Activated naive CD8-positive, alpha-beta T cell treated with anti-CD3 and anti-CD28 coated beads, Interleukin-2, amount 50 U/mL, for 24 hours (primary cell): ENCODE measurements around the gene SDF2L1.
"Not testable (repeated sequence)": the region's sequence is repeated elsewhere in the genome, so short reads cannot be mapped to it uniquely, and the experiment has no call there.

Experiments
- ATAC-seq: fragments of 150-1000 bp; cut with Tn5 transposase; one replicate; pipeline ENCODE4 v1.10.0; 2021
- DNase-seq: peaks from one replicate; pipeline ENCODE4 v3.0.0; 2021
- H3K27ac Mint-ChIP-seq: one replicate; pipeline ENCODE4 v1.8.0; 2021; ENCODE audit warnings: mild to moderate bottlenecking, mixed read lengths
- H3K27me3 Mint-ChIP-seq: one replicate; pipeline ENCODE4 v1.8.0; 2021; ENCODE audit warnings: mixed read lengths
- H3K36me3 Mint-ChIP-seq: one replicate; pipeline ENCODE4 v1.8.0; 2021; ENCODE audit warnings: low read depth, mixed read lengths
- H3K4me1 Mint-ChIP-seq: one replicate; pipeline ENCODE4 v1.8.0; 2021; ENCODE audit warnings: mixed read lengths
- H3K4me3 Mint-ChIP-seq: one replicate; pipeline ENCODE4 v1.8.0; 2021; ENCODE audit warnings: mild to moderate bottlenecking, moderate library complexity, mixed read lengths
- H3K9me3 Mint-ChIP-seq: one replicate; pipeline ENCODE4 v1.8.0; 2021; ENCODE audit warnings: mixed read lengths

Gene SDF2L1

DNA sequence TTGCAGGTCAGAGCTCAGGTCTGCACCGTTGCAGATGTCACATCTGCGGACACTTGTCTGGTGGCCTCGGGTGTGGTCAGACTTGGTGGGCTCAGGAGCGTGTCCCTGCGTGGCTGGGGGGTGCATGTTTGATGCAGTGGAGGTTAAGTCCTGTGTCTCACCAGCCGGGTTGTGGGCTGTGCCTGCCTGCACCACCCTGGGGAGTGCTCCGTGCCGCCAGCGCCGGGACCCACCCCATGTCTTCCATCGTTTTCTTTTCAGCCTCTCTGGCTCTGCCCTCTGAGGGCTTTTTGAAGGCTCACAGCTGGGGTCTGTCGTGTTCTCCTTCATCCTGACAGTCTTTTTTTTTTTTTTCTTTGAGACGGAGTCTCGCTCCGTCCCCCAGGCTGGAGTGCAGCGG is 49.7 kb downstream of the SDF2L1 start:
- ATAC-seq = no peak
- Mint-ChIP-seq H3K9me3 (no peaks in the 10 kb centered on the region), H3K4me3 (no peak overlapping the region), H3K27me3 (no peaks in the 10 kb centered on the region), H3K4me1 (peaks cover 24% of the 10 kb centered on the region), H3K27ac (peak overlapping the region; percentile 60), H3K36me3 (peaks cover 21% of the 10 kb centered on the region)
- DNase-seq = no peak

GRCh38 chr22:21692856-21693255 is 50.8 kb downstream of the SDF2L1 start:
- Mint-ChIP-seq H3K36me3 (peaks cover 21% of the 10 kb centered on the region), H3K4me1 (peaks cover 24% of the 10 kb centered on the region)
- not testable (repeated sequence) for H3K27ac Mint-ChIP-seq, ATAC-seq, DNase-seq, H3K9me3 Mint-ChIP-seq, H3K27me3 Mint-ChIP-seq, H3K4me3 Mint-ChIP-seq

DNA sequence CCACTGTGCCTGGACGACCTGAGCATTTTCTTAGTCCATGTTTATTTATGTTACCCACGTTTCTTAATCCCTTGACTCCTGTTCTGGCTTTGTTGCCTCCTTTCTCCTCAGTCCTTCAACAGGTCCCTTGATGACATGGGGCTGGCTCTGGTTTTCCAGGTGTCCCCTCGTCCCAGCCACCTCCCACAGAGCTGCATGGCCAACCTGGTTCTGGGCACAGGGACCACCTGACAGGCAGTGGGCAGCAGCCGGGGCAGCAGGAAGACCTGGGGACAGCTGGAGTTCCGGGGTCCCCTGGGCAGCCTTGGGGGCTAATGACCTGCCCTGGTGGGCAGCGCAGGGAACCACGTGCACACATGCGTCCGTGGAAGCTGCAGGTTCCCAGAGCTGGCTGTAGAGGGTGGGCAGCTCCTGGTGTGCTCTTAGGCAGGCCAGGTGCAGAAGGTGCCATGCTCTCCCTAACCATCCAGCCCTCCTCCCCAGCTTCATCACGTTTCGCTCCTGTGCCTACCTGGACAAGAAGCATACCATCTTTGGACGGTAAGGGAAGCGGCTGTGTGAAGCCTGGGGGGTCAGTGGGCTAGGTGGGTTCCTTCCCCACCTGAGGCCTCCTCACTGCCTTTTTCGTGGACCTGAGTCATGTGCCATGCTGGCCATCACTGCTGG is 51.4 kb downstream of the SDF2L1 start:
- Mint-ChIP-seq H3K36me3 (peaks cover 21% of the 10 kb centered on the region), H3K27me3 (no peaks in the 10 kb centered on the region), H3K4me1 (peaks cover 24% of the 10 kb centered on the region), H3K4me3 (no peak overlapping the region), H3K9me3 (no peaks in the 10 kb centered on the region), H3K27ac (no peak overlapping the region)
- no peak for ATAC-seq
- no peak for DNase-seq
